Measurements from ENCODE around the gene BPIFB4.
"Not testable (repeated sequence)": the region's sequence is repeated elsewhere in the genome, so short reads cannot be mapped to it uniquely, and the experiment has no call there.

Gene BPIFB4

DNA sequence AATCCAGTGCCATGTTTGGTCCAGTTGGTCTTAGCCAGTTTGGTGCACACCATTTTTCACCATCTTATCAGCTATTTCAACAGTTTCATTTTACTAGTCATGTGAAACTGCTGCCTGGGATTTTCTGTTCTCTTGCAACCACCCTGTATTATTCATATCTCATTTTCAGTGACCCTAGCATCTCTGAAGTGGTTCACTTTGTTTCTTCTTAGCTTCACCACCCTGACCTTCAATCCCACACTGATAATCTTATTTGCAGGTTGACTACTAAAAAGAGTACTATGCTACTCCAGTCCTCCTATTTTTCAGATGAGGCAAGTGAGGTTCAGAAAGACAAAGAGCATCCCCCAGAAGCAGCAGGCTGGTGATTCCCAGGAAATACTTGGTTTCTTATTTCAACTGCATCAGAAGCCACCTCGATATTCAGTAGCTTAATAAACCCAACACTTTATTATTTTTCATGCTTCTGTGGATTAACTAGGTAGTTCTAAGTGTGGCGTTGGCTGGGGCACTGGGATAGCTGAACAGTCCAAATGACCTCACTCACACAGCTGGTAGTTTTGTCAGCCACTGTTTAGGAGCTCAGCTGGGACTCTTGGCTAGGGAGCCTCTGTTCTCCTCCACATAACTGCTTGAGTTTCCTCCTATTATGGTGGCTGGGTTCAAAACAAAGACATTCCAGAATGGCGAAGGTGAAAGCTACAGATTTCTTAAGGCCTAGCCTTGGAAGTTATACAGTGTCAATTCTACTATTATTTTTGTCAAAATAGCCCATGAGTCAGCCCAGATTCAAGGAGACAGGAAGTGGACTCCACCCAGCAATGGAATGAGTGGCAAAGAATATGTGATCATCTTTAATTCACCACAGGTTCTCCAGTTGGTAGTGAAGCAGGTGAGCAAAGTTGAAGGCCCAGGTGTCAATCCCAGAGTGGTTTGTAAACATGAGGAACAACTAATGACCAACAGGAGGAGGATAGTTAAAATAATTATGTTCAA lies 40.6 kb downstream of the BPIFB4 start:
- no peak for DNase-seq (ENCODE audit: low read depth)

DNA sequence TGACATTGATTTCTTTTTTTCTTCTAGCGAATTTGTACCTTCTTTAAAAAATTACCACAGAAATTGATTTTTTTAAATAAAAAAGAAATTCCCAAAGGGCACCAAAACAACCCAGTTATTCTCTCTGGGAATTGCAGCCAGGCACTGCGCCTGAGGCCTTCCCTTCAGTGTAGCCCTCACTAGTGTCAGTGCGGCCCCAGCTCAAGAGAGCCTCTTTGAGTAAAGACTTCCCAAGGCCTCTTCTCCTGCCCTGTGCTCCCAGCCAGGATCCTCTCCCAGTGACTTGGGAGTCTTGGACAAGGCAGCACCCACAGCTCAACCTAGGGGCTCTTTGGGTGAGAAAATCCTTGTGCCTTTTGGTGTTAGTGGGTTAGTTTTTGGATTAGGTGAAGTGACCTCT lies 41.5 kb downstream of the BPIFB4 start:
- DNase-seq (ENCODE audit: low read depth) = no peak

DNA sequence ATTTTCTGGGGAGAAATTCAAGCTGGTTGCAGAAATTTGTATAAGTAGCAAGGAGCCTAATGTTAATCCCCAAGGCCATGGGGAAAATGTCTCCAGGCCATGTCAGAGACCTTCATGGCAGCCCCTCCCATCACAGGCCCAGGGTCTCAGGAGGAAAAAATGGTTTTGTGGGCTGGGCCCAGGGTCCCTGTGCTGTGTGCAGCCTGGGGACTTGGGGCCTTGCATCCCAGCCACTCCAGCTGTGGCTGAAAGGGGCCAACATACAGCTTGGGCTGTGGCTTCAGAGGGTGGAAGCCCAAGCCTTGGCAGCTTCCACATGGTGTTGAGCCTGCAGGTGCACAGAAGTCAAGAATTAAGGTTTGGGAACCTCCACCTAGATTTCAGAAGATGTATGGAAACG lies 42.9 kb downstream of the BPIFB4 start:
- not testable (repeated sequence) for DNase-seq (ENCODE audit: low read depth)

DNA sequence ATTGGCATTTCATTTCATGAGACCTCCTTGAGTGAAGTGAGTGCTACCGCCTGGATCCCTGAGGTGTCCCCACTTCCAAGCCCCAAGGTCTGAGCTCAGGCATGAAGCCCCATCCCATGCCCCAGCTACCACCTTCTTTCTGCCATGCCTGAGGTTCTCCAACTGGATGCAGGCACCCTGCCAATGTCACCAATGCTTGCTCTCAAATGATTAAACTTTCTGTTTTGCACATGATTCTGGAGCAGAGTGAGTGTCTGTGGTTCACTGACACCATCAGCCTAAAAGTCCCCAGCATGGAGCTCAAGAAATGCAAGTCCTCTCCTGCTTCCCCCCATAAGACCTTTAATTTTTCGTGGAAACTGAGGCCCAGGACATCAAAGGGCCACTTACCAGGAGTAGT lies 44.8 kb downstream of the BPIFB4 start:
- no peak for DNase-seq (ENCODE audit: low read depth)

DNA sequence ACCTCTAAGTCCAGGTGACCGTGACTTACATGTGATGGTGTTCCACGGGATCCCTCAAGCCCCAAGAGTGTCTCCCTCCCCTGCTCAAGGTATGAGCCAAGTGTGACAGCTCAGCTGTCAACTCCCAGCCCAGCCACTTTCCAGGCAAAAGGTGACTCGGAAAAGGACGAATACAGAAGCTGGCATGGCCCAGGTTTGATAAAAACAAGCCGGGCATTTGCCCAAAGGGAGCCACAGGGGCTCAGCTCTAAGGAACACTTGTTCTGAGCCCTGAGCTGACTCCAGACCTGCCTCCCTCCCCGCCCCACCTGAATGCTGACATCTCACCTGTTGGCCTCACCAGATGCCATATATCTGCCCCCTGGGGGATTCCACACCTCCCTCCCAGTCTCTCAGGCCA lies 45.6 kb downstream of the BPIFB4 start:
- no peak for DNase-seq (ENCODE audit: low read depth)

DNA sequence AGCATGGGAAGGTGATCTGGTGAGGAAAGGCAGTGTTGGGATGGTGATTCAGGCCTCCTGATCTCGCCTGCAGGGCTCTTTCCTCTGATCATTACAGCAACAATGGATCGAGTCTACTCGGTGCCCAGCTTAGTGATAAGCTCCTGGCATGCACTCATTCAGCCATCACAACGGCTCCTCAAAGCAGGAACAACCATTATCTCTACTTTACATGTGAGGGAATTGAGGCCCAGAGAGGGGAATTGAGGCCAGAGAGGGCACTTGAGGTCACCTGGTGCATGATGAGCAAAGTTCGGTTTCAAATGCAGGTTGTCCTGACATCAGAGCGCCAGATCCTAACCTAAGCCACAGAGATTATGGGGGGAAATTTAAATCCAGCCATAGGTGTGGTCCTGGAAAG lies 46.5 kb downstream of the BPIFB4 start:
- DNase-seq (ENCODE audit: low read depth) = no peak

DNA sequence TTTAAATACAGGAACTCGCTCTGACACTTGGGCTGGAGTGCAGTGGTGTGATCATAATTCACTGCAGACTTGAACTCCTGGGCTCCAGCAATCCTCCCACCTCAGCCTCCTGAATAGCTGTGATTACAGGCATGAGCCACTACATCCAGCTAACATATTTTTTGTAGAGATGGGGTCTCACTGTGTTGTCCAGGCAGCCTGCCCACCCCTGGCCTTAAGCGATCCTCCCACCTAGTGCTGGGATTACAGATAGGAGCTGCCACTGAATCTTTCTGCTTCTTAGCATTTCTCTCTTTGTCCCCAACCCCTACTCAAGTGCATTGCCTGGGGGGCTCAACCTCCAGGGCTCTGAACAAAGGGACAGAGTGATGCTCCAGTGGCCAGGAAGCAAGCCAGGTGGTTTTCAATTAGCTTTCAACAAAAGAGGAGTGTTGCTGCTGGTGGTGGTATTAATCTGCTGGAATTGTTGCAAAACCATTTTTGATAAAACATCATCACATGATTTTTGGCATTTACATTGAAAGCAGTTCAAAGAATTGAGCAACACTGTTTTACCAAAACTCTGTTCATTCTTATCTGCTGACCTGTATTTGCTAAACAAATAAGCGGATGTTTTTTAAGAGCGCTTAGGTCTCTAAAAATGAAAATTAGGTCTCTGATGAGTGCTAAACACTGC lies 48.1 kb downstream of the BPIFB4 start:
- DNase-seq (ENCODE audit: low read depth) = no peak

DNA sequence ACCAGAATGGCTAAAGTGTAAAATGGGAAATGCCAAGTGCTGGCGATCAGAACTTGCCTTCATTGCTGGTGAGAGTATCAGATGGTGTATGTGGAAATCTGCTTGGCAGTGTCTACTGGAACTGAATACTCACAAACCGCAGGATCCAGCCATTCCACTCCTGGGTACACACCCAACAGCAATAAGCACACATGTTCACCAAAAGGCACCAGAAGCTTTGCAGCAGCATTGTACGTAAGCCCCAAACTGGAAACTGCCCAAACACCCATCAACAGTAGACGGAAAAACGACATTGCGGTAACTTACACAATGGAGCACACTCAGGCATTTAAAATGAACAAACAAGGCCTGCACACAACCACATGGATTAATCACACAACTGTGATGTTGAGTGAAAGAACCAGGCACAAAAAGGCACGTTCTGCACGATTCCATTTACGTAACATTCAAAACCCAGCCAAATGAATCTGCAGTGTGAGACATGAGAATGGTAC lies 51.2 kb downstream of the BPIFB4 start:
- no peak for DNase-seq (ENCODE audit: low read depth)

DNA sequence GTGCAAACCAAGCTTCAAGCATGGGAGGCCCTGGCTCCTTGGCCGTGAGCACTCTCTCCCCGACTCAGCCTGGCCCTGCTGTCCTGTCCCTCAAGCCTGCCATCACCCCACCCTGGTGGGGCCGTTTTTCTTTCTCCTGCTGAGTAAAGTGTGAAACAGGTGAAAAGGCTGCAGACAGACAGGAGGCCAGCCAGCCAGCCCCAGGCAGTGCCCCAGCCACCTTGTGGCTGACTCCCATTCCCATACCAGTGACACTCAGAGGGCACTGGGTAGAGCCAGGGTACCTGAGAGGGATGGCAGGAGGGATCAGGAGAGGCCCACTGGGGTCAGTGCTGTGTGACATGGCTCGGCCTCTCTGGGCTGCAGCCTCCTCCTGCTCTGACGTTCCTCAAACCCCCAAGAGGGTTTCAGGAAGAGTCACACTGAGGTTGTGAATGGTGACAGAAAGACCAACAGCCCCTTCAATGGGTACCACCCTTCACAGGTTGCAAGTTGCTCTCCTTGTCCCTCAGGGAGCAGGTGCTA lies 52.6 kb downstream of the BPIFB4 start:
- no peak for DNase-seq (ENCODE audit: low read depth)

DNA sequence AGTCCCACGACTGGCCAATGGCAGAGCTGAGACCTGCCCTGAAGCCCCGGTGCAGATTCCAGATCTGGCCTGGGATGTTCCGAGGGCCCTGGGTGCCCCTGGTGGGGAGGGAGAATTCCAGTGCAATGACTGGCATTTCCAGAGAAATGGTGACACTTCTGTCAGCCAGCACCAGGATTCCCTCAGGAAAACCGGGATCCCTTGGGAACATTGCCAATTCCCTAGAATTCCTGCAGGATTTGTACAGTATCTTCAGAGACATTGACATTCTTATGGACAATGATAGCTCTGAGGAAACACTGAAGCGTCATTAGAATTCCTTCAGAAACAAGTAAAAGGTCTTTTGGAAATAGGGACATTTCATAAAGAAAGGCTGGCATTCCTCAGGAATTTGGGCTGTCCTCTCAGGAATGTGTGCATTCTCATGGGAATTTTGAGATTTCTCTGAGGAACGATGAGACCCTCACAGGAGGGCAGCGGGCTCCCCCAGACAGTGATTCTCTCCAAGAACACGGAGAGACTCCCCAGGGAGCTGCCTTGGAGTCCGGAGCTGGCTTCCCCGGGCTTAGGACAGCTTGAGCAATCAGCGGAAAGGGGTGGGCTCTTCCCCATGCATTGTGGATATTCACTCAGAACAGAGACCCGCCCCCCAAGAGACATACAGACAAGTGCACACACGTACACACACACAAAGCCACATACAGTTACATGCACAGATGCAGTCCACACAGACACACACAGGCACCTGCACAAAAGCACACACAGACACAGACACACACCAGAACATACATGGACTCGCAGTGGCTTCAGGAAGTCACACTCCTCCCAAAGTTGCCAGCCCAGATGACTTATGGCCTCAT lies 53.3 kb downstream of the BPIFB4 start:
- no peak for DNase-seq (ENCODE audit: low read depth)

DNA sequence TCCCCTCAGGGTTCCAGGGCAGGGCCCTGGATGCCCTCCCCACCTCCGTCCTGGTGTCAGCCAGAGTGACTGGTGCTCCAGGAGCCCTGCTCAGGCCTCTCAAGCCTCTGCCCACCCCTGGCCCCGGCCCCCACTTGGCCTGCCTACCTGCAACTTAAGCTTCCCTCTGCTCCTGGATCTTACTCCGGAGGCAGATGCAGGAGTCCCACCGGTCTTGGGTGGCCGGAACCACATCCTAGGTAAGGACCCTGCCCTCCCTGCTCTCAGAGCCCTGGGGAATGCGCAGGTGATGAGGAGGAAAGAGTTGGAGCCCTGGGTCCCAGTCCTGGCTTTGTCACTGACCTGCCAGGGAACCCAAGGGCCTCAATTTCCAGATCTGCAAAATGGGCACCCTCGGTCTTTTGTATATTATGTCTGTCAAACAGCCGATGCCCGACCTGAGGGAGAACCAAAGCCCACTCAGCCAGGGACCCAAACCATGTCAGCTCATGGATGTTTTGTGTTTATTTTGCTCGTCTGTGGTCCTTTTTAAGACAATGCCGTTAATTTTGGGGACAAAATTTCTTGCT lies 54.0 kb downstream of the BPIFB4 start:
- DNase-seq (ENCODE audit: low read depth) = no peak

DNA sequence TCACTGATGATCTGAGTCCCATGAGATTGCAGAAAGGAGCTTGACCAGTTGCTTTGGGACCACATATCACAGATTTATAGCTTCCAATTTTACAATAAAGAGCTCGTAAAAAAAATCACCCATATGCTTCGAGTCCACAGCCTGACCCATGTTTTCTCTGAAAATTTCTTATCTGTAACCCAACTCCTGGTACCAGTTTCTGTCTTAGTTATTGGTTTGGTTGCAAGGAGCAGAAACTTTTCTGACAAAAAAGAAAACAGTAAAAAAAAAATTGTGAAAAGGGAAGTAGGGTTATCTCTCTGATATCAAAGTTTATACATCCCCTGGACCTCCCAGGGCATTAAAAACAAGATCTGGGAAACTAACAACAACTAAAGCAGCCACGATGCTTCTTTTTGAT lies 57.8 kb downstream of the BPIFB4 start:
- no peak for DNase-seq (ENCODE audit: low read depth)

DNA sequence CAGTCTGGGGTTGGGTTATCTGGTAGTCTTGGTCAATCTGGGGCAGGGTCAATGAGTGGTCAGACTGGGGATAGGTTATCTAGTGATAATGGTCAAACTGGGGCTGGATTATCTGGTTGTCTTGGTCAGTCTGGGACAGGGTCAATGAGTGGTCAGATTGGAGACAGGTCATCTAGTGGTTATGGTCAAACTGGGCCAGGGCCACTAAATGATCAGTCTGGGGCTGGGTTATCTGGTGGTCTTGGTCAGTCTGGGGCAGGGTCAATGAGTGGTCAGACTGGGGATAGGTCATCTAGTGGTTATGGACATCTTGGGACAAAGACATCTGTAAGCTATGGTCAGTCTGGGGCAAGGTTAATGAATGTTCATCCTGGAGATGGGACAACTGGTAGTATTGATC lies 60.0 kb downstream of the BPIFB4 start:
- DNase-seq (ENCODE audit: low read depth) = no peak

DNA sequence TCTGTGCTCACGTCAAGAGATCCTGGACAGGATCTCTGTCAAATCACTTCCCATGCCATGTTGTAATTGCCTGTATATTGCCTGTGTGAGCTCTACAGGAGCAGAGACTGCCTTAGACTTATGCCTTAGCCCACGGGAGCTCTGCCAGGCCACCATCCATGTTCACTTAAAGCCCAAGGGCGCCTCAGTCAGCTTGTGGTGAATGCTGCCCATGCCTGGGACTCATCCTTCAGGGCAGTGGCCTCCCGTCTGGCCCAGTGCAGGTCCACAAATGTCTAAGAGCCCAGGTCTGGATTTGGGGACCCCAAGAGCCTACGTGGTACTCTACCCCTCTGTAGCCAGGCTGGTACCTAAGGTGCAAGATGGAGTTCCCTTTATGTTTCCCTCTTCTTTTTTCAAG lies 66.1 kb downstream of the BPIFB4 start:
- DNase-seq (ENCODE audit: low read depth) = no peak

DNA sequence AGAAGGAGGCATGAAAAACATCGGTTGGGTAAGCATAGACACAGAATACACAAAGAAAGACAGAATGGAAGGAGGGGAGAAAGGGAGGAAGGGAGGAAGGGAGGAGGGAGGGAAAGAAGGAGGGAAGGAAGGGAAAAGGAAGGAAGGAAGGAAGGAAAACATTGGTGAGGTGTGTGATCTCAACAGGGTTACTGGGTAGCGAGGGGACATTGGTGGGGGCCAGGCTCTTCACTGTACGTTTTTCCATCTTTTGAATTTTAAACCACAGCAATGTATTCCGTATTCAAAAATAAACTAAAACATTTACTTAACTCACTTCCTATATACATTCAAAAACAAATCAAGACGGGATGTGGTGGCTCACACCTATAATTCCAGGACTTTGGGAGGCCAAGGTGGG lies 67.9 kb downstream of the BPIFB4 start:
- no peak for DNase-seq (ENCODE audit: low read depth)

DNA sequence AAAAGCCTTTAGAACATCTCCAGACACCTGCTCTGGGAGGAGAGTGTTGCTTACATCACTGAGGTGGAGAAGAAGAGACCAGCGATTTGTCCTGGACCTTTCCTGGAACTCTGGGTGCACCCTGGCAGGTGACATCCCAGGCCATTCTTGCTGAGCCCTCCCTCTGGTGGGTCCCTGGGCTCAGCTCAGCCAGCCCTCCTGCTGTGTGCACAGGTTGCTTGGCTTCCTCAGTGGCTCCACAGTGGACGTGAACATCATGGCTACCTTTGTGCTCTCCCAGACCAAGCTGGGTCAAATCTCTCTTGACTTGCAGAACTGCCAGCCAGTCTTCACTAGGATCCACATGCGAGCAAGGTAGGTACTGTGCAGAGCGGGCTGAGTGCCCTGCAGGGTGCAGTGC lies 68.6 kb downstream of the BPIFB4 start:
- DNase-seq (ENCODE audit: low read depth) = no peak

DNA sequence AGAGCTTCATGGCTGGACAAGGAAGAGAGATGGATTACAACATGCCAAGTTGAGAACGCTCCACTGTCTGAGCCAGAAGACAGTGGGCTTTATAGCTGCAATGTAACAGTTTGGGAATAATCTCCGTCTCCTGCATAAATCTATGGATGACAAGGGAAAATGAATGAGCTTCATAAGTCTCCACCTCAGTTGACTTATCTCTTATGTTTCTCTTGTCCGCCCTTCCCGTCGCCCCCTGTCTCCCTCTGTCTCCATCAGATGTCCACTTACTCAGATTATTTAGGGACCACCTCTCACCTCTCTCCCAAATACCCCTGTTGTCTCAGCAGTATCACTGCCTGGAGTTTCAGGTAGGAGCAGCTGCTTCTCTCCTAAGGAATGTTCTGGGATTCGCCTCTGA lies 74.8 kb downstream of the BPIFB4 start:
- DNase-seq (ENCODE audit: low read depth) = no peak

DNA sequence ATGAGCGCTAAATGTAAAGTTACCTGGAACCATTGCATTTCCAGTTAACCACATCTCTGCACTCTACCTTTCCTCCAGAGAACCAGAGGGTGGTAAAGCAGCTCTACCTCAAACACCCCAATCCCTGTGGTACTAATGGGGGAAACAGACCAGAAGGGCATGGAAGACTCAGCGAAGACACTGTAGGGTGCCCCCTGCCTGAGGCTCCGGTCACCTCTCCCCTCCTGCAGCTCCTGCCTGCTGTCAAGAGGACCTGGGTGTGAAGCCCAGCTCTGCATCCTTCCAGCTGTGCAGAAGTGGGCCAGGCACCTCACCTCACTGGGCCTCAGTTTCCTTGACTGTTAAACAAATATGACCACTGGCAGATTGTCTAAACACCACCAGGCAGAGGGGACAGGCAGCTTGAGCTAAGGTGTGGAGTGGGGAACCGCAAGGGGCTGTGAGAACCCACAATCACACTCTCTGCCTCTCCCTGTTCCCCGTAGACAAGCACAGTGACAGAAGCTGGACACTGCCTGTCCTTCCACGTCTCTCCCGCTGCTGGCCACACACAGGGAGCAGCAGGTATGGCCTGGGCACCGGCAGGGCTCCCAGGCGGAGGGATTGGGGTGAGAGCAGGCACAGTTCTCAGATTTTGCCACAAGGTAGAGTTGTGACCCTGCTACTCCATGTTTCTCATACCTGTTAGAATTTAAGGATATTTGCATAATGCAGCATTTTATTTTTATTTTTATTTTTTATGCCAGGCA lies 79.4 kb downstream of the BPIFB4 start:
- DNase-seq (ENCODE audit: low read depth) = no peak

DNA sequence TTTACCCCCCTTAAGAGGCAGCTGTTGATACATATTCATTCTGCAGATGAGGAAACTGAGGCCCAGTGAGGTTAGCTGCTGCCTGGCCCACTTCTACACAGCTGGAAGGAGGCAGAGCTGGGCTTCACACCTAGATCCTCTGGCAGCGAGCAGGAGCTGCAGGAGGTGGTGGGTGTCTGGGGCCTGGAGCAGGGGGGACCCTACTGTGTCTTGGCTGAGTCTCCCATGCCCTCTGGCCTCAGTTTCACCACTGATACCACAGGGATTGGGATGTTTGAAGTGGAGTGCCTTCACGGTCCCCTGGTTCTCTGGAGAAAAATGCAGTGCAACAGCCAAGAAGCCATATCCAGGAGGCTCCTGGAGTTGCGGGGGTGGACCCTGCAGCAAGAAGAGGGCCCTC lies 80.3 kb downstream of the BPIFB4 start:
- no peak for DNase-seq (ENCODE audit: low read depth)

DNA sequence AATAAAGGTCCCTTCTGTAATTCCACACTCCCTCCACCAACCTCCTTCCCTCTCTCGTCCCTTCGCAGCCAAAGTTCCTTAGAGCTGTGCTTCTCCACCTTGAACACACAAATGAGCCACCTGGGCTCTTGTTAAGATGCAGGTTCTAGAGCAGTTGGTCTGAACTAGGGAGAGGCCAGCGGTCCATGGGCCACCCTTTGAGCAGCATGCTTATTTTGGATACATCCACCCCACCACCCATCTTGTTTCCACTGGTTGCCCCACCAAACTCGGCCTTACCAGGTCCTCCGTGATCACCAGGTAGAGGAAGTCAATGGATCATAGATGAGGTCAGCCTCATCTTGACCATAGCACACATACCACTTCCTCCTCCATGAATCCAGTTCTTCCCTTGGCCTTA lies 81.2 kb downstream of the BPIFB4 start:
- DNase-seq (ENCODE audit: low read depth) = no peak

Measured in stimulated activated CD8-positive, alpha-beta memory T cell treated with anti-CD3 and anti-CD28 coated beads, Interleukin-12 subunit alpha, Interleukin-12 subunit beta, amount 100 ng/mL, for 4 hours (primary cell).